GM23338 (cell line): Measurements from ENCODE around the gene KDM6A. TPM values are rescaled to one million over a fixed set of nuclear protein-coding genes. Genes with fewer than 3 reads are reported as not detected.

Source experiments
- ATAC-seq: fragments of 200-7000 bp; cut with Tn5 transposase; 3 replicates; pipeline ENCODE4 v1.9.1; 2020
- DNase-seq: peaks from one replicate; pipeline ENCODE4 v3.0.0-alpha.2; 2015; ENCODE audit warnings: low spot score
- H2AFZ ChIP-seq: fragments of 200-600 bp; sonication (generic); 2 replicates; pipeline ENCODE4 v1.8.0; 2016; ENCODE audit warnings: antibody characterized with exemption, mild to moderate bottlenecking, moderate library complexity
- H3F3A ChIP-seq: fragments of 200-600 bp; sonication (generic); replicated peaks from 2 replicates; pipeline ENCODE4 v1.8.0; 2017; ENCODE audit warnings: antibody characterized with exemption, mixed run types, low read depth
- H3K27ac ChIP-seq: fragments of 200-600 bp; sonication (generic); 2 replicates; pipeline ENCODE4 v1.6.1; 2016; ENCODE audit warnings: low read depth
- H3K27me3 ChIP-seq: fragments of 200-600 bp; sonication (generic); 2 replicates; pipeline ENCODE4 v1.8.0; 2016; ENCODE audit warnings: mild to moderate bottlenecking, mixed run types, moderate library complexity; ENCODE audit not compliant: insufficient read depth
- H3K36me3 ChIP-seq: fragments of 200-600 bp; sonication (generic); 2 replicates; pipeline ENCODE4 v1.8.0; 2016; ENCODE audit warnings: mild to moderate bottlenecking; ENCODE audit not compliant: insufficient read depth
- H3K4me1 ChIP-seq: fragments of 200-600 bp; sonication (generic); 2 replicates; pipeline ENCODE4 v1.8.0; 2016; ENCODE audit warnings: mild to moderate bottlenecking, moderate library complexity; ENCODE audit not compliant: insufficient read depth
- H3K4me2 ChIP-seq: fragments of 200-600 bp; sonication (generic); 2 replicates; pipeline ENCODE4 v1.7.1; 2017; ENCODE audit warnings: mixed run types
- H3K4me3 ChIP-seq: fragments of 200-600 bp; sonication (generic); 2 replicates; pipeline ENCODE4 v1.6.1; 2016; ENCODE audit warnings: mixed run types
- H3K79me2 ChIP-seq: fragments of 200-600 bp; sonication (generic); replicated peaks from 2 replicates; pipeline ENCODE4 v1.8.0; 2017; ENCODE audit warnings: mild to moderate bottlenecking; ENCODE audit not compliant: insufficient read depth
- H3K9me2 ChIP-seq: fragments of 200-600 bp; sonication (generic); 2 replicates; pipeline ENCODE4 v1.8.0; 2017; ENCODE audit not compliant: insufficient read depth
- H4K20me1 ChIP-seq: fragments of 200-600 bp; sonication (generic); replicated peaks from 2 replicates; pipeline ENCODE4 v1.8.0; 2017; ENCODE audit warnings: mild to moderate bottlenecking; ENCODE audit not compliant: insufficient read depth
- H3K27ac Mint-ChIP-seq: 2 replicates; pipeline ENCODE4 v1.8.0; 2020; ENCODE audit warnings: inconsistent platforms, mild to moderate bottlenecking, moderate library complexity, mixed read lengths
- H3K27me3 Mint-ChIP-seq: 3 replicates; pipeline ENCODE4 v1.8.0; 2022; ENCODE audit warnings: low read depth, mild to moderate bottlenecking, moderate library complexity, mixed read lengths, inconsistent platforms; ENCODE audit not compliant: insufficient read depth, poor library complexity
- H3K36me3 Mint-ChIP-seq: 3 replicates; pipeline ENCODE4 v1.8.0; 2021; ENCODE audit warnings: low read depth, mild to moderate bottlenecking, inconsistent platforms, moderate library complexity, mixed read lengths
- H3K4me1 Mint-ChIP-seq: 3 replicates; pipeline ENCODE4 v1.8.0; 2020; ENCODE audit warnings: mild to moderate bottlenecking, inconsistent platforms, mixed read lengths
- H3K4me3 Mint-ChIP-seq: 3 replicates; pipeline ENCODE4 v1.8.0; 2021; ENCODE audit warnings: moderate library complexity, mild to moderate bottlenecking, inconsistent platforms, mixed read lengths
- H3K9me3 Mint-ChIP-seq: 3 replicates; pipeline ENCODE4 v1.8.0; 2020; ENCODE audit warnings: moderate library complexity, mild to moderate bottlenecking, inconsistent platforms, mixed read lengths
- CREB1 ChIP-seq: fragments of 250-450 bp; sonication (Bioruptor Pico); IDR thresholded peaks from 2 replicates; pipeline ENCODE4 v1.5.0; 2020; ENCODE audit warnings: low read depth, mild to moderate bottlenecking, moderate library complexity
- ETS1 ChIP-seq: IDR thresholded peaks from 2 replicates; pipeline ENCODE4 v1.6.1; 2016; ENCODE audit warnings: antibody characterized with exemption
- EZH2 ChIP-seq: fragments of 200-600 bp; sonication (generic); IDR thresholded peaks from one replicate; pipeline ENCODE4 v1.8.0; 2017; ENCODE audit warnings: antibody characterized with exemption, mild to moderate bottlenecking, low read depth; ENCODE audit not compliant: unreplicated experiment
- EZH2phosphoT487 ChIP-seq: fragments of 200-600 bp; sonication (generic); IDR thresholded peaks from one replicate; pipeline ENCODE4 v1.8.1; 2018; ENCODE audit warnings: antibody characterized with exemption; ENCODE audit not compliant: unreplicated experiment
- JUNB ChIP-seq: IDR thresholded peaks from one replicate; pipeline ENCODE4 v1.6.1; 2016; ENCODE audit warnings: antibody characterized with exemption; ENCODE audit not compliant: unreplicated experiment
- NANOG ChIP-seq: IDR thresholded peaks from 2 replicates; pipeline ENCODE4 v1.6.1; 2016; ENCODE audit warnings: antibody characterized with exemption, borderline replicate concordance
- POLR2AphosphoS5 ChIP-seq: IDR thresholded peaks from 2 replicates; pipeline ENCODE4 v1.6.1; 2016; ENCODE audit warnings: antibody characterized with exemption, low read depth
- REST ChIP-seq: IDR thresholded peaks from one replicate; pipeline ENCODE4 v1.6.1; 2018; ENCODE audit warnings: antibody characterized with exemption; ENCODE audit not compliant: unreplicated experiment
- STAT1 ChIP-seq: IDR thresholded peaks from one replicate; pipeline ENCODE4 v1.6.1; 2016; ENCODE audit warnings: antibody characterized with exemption; ENCODE audit not compliant: unreplicated experiment
- ZNF114 ChIP-seq: fragments of 250-450 bp; sonication (Bioruptor Pico); IDR thresholded peaks from 2 replicates; pipeline ENCODE4 v1.5.0; 2020; ENCODE audit warnings: mild to moderate bottlenecking, moderate library complexity
- ZNF331 ChIP-seq: fragments of 250-450 bp; sonication (Bioruptor Pico); IDR thresholded peaks from 2 replicates; pipeline ENCODE4 v1.5.0; 2020; ENCODE audit warnings: low read depth, mild to moderate bottlenecking, moderate library complexity
- polyA plus RNA-seq: library from polyadenylated mRNA; unstranded; fragments of >200 nt; fragmentation: Nextera tagmentation; extraction: Ambion mirVana; gene quantifications from 2 replicates; pipeline ENCODE4 v1.2.1, GENCODE V29; 2016
- total RNA-seq: library from RNA; depleted of rRNA; stranded (reverse); fragments of >200 nt; shearing (Covaris generic); gene quantifications from 2 replicates; pipeline ENCODE4 v1.2.3, GENCODE V29; 2014
- TF ChIP-seq, protein P1 (sequence below): fragments of 250-450 bp; sonication (Bioruptor Pico); IDR thresholded peaks from 2 replicates; pipeline ENCODE4 v1.5.0; 2020; ENCODE audit warnings: mild to moderate bottlenecking, moderate library complexity
- TF ChIP-seq, protein P2 (sequence below), 2 experiments: fragments of 200-600 bp in 1 of 2; sonication (generic) in 1 of 2; conservative IDR thresholded peaks; 2 replicates each; pipeline versions ENCODE4 v1.5.1 to v1.6.1; 2016 to 2017; ENCODE audit warnings: antibody characterized with exemption in 2 of 2, low read depth in 2 of 2, mild to moderate bottlenecking in 2 of 2, moderate library complexity in 1 of 2

KDM6A gene
- total and polyA plus RNA-seq, 2 experiments from 2014 or later = 22.8 to 102 TPM

GRCh38 chrX:45046417-45046816 lies 173.4 kb downstream of the KDM6A start (continued):
- TF ChIP-seq, protein P1, sequence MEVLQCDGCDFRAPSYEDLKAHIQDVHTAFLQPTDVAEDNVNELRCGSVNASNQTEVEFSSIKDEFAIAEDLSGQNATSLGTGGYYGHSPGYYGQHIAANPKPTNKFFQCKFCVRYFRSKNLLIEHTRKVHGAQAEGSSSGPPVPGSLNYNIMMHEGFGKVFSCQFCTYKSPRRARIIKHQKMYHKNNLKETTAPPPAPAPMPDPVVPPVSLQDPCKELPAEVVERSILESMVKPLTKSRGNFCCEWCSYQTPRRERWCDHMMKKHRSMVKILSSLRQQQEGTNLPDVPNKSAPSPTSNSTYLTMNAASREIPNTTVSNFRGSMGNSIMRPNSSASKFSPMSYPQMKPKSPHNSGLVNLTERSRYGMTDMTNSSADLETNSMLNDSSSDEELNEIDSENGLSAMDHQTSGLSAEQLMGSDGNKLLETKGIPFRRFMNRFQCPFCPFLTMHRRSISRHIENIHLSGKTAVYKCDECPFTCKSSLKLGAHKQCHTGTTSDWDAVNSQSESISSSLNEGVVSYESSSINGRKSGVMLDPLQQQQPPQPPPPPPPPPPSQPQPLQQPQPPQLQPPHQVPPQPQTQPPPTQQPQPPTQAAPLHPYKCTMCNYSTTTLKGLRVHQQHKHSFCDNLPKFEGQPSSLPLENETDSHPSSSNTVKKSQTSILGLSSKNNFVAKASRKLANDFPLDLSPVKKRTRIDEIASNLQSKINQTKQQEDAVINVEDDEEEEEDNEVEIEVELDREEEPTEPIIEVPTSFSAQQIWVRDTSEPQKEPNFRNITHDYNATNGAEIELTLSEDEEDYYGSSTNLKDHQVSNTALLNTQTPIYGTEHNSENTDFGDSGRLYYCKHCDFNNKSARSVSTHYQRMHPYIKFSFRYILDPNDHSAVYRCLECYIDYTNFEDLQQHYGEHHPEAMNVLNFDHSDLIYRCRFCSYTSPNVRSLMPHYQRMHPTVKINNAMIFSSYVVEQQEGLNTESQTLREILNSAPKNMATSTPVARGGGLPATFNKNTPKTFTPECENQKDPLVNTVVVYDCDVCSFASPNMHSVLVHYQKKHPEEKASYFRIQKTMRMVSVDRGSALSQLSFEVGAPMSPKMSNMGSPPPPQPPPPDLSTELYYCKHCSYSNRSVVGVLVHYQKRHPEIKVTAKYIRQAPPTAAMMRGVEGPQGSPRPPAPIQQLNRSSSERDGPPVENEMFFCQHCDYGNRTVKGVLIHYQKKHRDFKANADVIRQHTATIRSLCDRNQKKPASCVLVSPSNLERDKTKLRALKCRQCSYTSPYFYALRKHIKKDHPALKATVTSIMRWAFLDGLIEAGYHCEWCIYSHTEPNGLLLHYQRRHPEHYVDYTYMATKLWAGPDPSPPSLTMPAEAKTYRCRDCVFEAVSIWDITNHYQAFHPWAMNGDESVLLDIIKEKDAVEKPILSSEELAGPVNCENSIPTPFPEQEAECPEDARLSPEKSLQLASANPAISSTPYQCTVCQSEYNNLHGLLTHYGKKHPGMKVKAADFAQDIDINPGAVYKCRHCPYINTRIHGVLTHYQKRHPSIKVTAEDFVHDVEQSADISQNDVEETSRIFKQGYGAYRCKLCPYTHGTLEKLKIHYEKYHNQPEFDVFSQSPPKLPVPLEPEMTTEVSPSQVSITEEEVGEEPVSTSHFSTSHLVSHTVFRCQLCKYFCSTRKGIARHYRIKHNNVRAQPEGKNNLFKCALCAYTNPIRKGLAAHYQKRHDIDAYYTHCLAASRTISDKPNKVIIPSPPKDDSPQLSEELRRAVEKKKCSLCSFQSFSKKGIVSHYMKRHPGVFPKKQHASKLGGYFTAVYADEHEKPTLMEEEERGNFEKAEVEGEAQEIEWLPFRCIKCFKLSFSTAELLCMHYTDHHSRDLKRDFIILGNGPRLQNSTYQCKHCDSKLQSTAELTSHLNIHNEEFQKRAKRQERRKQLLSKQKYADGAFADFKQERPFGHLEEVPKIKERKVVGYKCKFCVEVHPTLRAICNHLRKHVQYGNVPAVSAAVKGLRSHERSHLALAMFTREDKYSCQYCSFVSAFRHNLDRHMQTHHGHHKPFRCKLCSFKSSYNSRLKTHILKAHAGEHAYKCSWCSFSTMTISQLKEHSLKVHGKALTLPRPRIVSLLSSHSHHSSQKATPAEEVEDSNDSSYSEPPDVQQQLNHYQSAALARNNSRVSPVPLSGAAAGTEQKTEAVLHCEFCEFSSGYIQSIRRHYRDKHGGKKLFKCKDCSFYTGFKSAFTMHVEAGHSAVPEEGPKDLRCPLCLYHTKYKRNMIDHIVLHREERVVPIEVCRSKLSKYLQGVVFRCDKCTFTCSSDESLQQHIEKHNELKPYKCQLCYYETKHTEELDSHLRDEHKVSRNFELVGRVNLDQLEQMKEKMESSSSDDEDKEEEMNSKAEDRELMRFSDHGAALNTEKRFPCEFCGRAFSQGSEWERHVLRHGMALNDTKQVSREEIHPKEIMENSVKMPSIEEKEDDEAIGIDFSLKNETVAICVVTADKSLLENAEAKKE (CRISPR knock-in tag) = no peak
- no peak for TF ChIP-seq EZH2phosphoT487

- Histone ChIP-seq H3K79me2 (peaks cover 71% of the 10 kb centered on the region), H3K27me3 (no peaks in the 10 kb centered on the region), H3K36me3 (no peaks in the 10 kb centered on the region), H3K4me2 (no peak overlapping the region), H3K4me1 (no peaks in the 10 kb centered on the region), H3K4me3 (no peak overlapping the region), H4K20me1 (peaks cover 9% of the 10 kb centered on the region), H3F3A (no peaks in the 10 kb centered on the region), H3K9me2 (no peaks in the 10 kb centered on the region), H2AFZ (no peak overlapping the region), H3K27ac (no peak overlapping the region)
- Mint-ChIP-seq H3K27me3 (no peaks in the 10 kb centered on the region), H3K9me3 (no peaks in the 10 kb centered on the region), H3K27ac (no peak overlapping the region), H3K36me3 (peaks cover 19% of the 10 kb centered on the region; the same call in 2 of the 3 replicates), H3K4me1 (no peaks in the 10 kb centered on the region), H3K4me3 (no peak overlapping the region)
- DNase-seq = no peak
- ATAC-seq = no peak
- TF ChIP-seq EZH2phosphoT487 = no peak
- TF ChIP-seq ZNF331 (CRISPR knock-in tag) = no peak
- TF ChIP-seq ZNF114 (CRISPR knock-in tag) = no peak
- no peak for TF ChIP-seq JUNB
- no peak for TF ChIP-seq ETS1
- no peak for TF ChIP-seq POLR2AphosphoS5
- TF ChIP-seq NANOG = no peak
- TF ChIP-seq, protein P2, sequence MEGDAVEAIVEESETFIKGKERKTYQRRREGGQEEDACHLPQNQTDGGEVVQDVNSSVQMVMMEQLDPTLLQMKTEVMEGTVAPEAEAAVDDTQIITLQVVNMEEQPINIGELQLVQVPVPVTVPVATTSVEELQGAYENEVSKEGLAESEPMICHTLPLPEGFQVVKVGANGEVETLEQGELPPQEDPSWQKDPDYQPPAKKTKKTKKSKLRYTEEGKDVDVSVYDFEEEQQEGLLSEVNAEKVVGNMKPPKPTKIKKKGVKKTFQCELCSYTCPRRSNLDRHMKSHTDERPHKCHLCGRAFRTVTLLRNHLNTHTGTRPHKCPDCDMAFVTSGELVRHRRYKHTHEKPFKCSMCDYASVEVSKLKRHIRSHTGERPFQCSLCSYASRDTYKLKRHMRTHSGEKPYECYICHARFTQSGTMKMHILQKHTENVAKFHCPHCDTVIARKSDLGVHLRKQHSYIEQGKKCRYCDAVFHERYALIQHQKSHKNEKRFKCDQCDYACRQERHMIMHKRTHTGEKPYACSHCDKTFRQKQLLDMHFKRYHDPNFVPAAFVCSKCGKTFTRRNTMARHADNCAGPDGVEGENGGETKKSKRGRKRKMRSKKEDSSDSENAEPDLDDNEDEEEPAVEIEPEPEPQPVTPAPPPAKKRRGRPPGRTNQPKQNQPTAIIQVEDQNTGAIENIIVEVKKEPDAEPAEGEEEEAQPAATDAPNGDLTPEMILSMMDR (conservative IDR thresholded peaks at IDR 0.05; ENCODE audit: low read depth in 2 of 2) = no peak
- TF ChIP-seq EZH2 = no peak
- TF ChIP-seq CREB1 (CRISPR knock-in tag) = no peak
- no peak for TF ChIP-seq REST
- no peak for TF ChIP-seq STAT1
Observed at GRCh38 chrX:45050558-45050957, 177.6 kb downstream of the KDM6A start.
